GM10266 (cell line): Measurements from ENCODE around the gene TRIM25.
A peak's percentile ranks its signal among the peaks of the same experiment; 100 is the strongest.

Experiments used
- DNase-seq: peaks from one replicate; pipeline ENCODE4 v3.0.0; 2012; ENCODE audit errors: extremely low spot score
- CTCF ChIP-seq: IDR thresholded peaks from 2 replicates; pipeline ENCODE4 v1.5.1; 2012; ENCODE audit warnings: mild to moderate bottlenecking, low read depth; ENCODE audit not compliant: control insufficient read depth, insufficient read depth; ENCODE audit errors: missing control alignments

The TRIM25 gene

GRCh38 chr17:56913000-56913311 lies 893 bp downstream of the TRIM25 start:
- TF ChIP-seq CTCF: no peak
- DNase-seq: no peak

- DNase-seq: no peak
- no peak for TF ChIP-seq CTCF
Measured at GRCh38 chr17:56912105-56912999, 1.5 kb downstream of the TRIM25 start.

- no peak for TF ChIP-seq CTCF
- DNase-seq: no peak
Measured at GRCh38 chr17:56910509-56911235, 3.2 kb downstream of the TRIM25 start.

- no peak for DNase-seq
Measured at GRCh38 chr17:56909742-56910508, 3.9 kb downstream of the TRIM25 start.

GRCh38 chr17:56908001-56908542 lies 5.8 kb downstream of the TRIM25 start:
- peak; percentile 63 for DNase-seq
- no peak for TF ChIP-seq CTCF

More at GRCh38 chr17:56909742-56910508, 3.9 kb downstream of the TRIM25 start:
- TF ChIP-seq CTCF: no peak

- TF ChIP-seq CTCF: no peak
- DNase-seq: no peak
Measured at GRCh38 chr17:56903560-56903959, 10.3 kb downstream of the TRIM25 start.
